ENCODE results near the gene SENP8.

SENP8 gene

DNA sequence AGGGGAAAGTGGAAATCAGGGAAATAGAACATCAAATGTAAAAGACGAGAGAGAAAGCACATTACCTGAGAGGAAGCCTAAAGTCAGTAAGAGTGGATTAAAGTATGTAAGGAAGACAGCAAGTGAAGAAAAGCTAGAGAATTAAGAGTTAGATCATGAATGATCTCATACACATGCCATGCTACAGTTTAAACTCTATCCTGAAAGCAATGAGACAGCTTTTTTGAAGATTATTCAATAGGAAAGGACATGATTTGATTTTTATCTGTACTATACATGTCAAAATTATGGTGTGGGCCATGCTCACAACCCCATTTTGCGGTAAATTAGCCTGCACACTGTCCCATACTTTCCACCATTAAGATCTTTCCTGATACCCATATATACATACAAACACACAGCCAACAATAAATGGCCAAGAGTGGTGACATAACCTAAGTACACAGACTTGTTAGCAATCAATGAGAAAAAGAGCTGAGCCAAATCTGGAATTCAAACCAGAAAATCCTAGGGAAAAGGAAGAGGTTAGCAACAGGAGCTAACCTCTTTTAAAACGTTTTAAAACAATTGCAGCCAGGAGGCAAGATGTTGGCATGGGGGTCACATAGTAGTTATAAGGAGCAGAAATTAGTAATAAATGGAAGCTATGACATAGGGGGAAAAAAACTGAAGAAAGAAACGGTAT is 4.7 kb upstream of the SENP8 start:
- DNase-seq: no peak

DNA sequence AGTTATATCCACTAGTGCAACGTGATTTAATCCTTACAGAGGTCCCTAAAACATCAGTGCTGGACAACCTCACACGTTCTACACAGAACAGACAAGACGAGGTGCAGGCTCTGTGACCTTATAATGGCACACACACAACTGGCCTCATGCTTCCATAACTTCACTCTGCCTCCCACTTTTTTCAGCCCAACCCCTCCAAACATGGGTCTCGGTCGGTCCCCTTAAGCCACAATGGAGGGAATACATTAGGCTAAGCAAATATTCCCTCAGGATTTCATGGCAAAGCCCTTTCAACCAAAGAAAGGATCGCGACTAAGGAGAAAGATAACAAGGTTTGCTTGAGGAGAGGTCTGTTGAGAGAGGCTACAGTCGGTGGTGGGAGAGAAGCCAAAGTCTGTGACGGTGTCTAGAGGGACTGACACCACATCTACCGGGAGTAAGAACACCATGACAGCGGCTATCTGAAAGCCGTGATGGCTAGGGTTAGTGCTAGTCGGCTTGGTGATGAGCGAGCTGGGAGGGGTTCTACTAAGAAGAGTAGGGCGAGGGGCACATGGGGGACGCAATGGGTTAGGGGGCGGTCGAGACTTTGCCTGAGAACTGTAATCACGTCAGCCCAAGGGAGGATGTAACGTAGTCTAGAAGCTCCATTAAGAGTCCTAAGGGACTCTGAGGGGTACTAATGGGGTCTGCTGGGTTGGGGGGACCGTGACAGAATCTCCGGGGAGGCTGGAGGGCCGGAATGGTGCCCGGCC is 1.3 kb upstream of the SENP8 start:
- no peak for DNase-seq

DNA sequence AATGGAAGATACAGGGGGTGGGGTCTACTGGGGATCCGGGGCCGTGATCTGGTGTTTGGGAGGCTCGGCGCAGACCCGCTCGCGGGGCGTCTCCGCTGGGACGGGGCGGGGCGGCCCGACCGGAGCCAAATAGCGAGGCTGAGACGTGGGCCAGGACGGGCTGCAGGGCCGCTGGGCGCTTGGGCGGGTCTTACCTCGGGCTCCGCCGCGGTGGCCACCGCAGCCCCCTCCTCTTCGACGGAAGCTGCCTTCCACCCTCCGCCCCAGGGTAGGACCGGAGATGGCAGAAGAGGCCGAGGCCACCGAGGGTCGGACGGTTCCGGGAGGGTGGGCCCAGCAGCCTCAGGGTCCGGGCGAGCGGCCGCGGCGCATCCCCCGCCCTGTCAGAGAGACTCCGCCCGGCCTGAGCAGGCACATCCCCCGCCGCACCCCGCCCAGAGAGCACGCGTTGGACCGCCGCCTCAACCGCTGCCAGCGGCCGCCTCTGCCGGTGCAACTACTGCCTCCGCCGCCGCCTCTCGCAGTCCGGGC is 652 bp upstream of the SENP8 start:
- no peak for DNase-seq

DNA sequence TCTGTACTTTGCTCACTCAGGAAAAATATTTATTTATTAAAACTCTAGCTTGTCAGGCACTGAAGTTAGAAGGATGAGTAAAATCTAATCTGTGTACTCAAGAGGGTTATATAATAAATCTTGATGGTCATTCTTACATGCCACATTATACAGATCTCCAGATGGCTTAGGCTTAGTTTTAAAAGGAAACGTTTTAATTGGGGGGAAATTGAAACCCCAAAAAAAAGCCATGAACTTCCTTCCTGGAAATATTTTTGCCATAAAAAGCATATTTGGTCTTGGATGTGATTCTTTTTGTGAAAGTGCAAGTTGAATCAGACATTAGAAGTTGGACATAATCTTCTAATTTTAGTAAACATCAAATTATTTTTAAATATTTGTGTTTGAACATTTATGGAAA is 6.0 kb downstream of the SENP8 start:
- no peak for DNase-seq

DNA sequence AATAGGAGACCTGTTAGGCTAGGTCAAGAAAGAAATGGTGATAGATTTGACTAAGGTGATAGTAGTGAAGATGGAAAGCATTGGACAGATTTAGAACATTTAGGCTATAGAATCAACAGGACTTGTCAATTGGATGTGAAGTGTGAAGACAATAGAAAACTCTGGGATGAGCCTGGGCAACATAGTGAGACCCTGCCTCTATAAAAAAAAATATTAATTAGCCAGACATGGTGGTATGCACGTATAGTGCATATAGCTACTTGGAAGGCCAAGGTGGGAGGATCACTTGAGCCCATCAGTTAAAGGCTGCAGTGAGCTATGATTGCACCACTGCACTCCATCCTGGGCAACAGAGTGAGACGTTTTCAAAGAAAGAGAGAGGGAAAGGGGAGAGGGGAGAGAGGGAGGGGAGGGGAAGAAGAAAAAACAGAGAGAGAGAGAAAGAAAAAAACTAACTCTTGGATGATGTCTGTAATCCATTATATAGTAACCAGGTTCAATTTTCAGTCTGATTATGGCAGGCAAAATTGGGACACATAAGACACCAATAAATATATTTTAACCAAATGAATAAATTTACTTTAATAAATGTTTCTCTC is 9.6 kb downstream of the SENP8 start:
- no peak for DNase-seq

DNA sequence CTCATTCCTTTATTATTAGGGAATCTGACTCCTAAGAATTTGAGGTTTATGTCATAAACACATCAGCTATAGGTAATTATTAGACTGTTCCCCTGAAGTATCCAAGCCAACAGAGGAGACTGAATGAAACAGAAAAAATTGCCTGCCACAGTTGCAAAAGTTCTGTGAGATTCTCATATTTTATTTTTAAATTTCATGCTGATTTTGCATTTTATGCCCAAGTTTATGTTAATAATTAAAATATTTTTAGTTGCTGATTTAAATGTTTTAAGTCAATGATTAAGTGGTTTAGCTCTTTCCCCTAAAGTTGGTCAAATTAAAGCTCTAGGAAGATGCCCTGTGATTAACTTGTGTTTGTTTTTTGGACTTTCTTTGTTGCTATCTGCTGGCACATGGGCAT is 10.2 kb downstream of the SENP8 start:
- DNase-seq: no peak

DNA sequence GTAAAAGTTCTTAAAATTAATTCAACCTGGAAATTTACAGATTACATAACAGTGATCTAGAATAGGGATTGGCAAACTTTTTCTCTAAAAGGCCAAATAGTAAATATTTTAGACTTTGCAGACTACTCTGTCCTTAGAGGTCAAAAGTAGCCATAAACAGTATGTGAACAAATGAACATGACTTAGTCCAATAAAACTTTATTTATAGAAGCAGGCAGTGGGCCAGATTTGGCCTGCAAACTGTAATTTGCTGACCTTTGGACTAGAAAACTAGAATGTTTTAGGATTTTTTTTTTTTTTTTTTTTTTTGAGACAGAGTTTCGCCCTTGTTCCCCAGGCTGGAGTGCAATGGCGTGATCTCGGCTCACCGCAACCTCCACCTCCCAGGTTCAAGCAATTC is 12.1 kb downstream of the SENP8 start:
- DNase-seq: no peak

DNA sequence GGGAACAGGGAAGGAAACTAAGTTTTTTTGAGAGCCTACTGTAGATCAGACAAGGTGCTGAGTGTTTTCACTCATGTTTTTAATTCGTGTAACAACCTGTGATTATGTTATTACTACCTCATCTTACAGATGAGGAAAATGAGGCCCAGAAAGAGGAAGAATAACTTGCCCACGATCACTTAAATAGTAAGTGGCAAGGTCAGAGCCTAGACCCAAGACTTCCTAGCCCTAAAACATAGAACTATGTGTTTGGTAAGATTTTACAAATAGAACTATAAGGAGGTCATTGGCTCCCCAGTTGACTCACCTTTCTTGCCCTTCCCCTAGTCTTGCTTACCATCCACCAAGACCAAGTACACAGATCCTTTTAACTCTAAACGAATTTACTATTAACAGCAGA is 13.7 kb downstream of the SENP8 start:
- no peak for DNase-seq

DNA sequence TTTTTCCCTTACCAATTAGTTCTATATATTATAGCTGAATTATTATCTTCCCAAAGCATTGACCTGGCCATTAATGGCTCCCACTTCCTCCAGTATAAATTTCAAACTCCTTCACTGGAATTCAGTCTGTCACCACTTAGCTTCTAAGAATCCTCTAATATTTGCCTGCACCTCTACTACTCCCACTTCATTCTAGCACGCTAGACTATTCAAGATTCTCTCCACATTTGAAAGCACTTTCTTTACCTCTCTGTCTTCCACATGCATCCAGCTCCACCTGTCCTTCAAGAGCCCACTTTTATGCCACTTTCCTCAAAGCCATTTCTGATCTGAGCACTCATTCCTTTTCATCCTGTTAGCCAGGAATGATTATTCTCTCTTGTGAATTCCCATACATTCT is 15.0 kb downstream of the SENP8 start:
- no peak for DNase-seq

DNA sequence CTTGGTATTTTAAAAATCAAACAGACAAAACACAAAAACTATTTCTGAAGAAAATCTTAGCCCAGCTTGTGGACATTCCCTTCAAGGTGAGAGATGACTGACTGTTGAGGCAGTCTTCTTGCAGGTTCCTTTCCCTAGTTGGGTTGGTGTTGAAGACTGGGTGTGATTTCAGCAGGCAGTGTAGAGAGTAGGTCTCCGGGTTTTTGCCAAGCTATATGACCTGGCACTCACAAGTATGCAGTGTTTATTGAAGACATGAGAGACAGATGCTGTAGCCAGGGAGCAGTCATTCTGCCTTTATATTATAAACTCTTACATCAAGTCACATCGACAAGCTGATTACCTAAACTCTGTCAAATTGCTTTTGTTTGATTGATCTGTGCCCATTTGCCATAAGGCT is 17.5 kb downstream of the SENP8 start:
- no peak for DNase-seq

DNA sequence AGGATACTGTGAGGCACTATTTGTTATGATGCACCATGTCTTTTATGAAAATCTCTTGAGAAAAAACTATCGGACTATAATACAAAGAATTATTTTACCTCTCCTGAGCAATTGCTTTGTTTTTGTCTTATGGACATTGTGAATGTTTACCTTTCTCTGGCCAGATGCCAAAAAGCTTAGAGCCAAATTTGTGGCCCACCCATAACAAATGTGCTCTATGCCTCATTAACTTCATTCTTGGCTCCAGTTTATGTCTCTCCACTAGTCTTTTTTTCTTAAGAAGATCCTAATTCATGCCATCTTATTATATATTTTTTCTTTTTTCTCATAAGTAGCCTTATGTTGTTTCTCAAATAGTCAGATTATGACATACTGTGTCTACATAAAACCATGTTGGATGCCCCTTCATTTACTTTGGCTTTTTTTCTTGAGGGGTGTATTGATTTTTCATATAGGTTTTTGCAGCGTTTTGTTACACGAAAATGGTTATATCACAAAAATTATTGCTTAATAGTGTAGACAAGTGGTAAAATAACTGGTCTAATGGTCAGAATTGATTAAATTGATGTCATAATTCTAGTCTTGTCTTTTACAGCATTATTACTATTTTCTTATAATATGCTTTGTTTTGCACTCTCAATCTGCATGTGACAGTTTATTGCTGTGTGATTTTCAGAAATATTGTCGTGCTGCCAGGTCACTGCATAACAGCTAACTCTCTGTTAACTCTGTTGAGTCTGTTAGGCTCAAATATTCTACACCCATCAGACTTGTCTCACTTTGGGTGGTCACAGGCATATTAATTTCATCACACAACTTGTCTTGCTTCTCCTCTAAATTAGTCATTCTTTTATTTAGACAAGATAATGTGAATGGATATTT is 18.2 kb downstream of the SENP8 start:
- no peak for DNase-seq

DNA sequence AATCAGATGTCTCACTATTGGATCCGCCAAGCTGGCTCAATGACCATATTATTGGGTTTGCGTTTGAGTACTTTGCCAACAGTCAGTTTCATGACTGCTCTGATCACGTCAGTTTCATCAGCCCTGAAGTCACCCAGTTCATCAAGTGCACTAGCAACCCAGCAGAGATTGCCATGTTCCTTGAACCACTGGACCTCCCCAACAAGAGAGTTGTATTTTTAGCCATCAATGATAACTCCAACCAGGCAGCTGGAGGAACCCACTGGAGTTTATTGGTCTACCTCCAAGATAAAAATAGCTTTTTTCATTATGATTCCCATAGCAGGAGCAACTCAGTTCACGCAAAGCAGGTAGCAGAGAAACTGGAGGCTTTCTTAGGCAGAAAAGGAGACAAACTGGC is 21.5 kb downstream of the SENP8 start:
- DNase-seq: no peak

DNA sequence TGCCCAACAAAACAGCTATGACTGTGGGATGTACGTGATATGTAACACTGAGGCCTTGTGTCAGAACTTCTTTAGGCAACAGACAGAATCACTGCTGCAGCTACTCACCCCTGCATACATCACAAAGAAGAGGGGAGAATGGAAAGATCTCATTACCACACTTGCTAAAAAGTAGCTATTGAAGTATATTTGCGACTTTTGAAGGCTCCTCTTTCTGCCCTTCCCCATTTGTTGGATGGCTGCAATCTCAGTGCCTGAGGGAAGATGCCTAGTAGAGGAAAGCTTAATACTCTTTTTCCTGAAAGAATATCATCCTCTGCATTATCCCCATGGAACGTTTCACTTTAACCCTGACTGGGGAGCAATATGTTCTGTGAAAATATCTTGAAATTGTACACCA is 21.9 kb downstream of the SENP8 start:
- no peak for DNase-seq

DNA sequence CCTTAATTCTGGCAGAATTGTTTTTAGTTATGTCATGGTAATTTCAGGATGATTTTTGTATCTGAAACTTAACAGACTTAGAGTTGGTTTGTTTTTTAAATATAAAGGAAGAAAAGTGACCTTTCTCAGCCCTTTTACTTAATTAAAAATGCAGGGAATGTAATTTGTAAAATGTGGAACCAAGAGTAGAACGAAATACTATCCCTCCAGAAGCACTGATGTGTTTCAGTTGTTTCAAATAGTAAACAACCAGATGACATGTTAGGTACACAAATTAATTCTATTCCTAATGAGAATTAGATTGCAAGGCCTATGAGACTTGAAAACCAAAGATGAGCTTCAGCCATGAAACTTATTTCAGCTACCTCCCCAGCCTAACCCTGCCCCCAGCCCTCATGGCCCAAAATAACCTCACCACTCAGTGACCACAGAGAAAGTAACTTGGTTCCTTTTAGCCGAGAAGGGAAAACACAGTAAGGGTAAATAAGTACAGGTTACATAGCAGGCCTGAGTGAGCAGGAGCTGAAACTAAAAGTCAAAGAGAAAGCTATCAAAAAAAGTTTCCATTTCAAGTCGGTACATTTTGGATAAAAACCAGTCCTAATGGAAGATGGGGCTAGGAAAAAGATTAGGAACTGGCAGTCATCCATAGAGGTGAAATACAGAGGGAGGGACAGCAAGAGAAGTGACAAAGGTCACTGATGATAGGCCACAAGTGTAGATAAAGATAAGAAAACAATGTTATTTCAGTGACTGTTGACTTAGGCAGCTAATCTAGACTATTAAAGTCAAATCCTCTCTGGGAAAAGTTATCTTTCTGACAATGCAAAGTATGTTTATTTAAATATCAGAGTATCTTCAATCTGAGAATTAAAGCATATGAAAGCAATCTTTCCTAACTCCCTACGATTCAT is 23.2 kb downstream of the SENP8 start:
- DNase-seq: no peak

DNA sequence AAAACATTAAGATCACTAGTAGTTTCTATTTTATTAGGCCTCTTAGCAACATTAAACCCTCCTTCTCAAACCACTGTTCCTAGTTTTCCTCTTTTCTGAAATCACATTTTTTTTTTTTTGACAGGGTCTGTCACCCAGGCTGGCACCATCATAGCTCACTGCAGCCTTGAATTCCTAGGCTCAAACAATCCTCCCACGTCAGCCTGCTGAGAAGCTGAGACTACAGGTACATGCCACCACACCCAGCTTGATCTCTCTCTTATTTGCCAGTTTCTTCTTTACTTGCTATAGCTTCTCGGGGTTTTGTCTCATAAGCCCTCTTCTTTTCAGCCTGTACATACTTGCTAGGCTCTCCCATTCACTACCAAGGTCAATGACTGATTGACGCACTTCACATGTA is 28.0 kb downstream of the SENP8 start:
- no peak for DNase-seq

DNA sequence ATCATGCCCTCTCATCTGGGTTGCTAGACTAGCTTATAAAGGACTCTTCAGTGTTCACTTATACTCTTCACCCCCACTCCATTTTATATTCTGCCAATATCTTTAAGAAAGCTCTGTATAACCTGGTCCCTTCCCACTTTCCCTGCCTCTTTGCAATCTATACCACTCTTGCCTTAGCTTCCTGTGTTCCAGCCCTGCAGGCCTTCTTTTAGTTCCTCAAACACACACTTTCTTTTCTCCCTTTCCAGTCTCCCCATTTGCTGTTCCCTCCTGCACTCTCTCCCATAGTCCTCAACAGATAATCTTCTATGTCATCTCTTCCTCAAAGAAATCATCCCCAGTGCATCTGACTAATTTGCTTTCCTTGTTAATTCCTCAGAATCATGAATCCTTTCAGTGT is 28.7 kb downstream of the SENP8 start:
- no peak for DNase-seq

DNA sequence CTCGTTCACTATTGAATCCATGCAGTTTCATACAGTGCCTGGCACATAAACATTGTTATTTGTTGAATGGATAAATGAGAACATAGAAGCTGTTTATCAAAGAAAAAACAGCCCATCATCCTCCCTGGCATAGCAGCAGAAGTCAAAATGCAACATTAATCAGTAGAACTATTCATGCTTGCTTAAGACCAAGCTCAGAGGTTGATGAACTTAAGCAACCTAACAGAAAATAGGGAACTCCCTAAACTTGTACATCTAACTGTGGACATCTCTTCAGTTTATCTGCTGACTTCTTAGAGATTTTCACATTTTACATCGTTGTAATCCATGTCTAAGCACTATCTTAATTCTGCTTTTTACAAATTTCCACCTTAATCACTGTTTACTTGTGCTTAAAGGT is 29.2 kb downstream of the SENP8 start:
- DNase-seq: no peak

DNA sequence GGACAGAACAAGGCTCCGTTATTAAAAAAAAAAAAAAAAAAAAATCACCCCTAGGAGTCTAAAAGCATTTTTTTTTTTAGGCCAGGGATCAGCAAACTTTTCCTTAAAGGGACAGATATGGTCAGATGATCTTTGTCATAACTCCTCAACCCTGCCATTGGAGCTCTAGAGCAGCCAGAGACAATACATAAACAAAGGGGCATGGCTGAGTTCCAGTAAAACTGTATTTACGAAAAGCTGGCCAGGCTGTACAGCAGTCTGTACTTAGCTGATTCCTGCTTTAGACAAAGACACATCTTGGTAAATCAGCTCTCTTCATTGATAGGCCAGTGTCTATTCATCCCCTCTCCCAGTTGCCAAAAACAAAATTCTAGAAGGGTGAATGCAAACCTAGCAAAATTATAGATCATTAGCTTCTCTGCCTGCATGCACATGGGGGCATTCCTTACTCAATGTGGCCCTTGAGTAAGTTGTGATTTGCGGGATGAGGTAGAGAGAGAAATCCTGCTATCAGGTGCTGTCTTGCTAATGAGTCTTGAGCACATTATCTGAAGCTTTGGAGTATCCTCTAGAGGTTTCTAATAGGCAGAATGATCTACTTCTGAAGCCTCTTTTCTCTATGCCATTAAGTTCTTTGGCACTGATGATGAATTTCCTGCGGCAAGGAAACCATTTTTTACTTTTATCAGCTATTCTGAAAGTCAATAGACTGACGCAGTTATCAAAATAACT is 35.2 kb downstream of the SENP8 start:
- DNase-seq: no peak

DNA sequence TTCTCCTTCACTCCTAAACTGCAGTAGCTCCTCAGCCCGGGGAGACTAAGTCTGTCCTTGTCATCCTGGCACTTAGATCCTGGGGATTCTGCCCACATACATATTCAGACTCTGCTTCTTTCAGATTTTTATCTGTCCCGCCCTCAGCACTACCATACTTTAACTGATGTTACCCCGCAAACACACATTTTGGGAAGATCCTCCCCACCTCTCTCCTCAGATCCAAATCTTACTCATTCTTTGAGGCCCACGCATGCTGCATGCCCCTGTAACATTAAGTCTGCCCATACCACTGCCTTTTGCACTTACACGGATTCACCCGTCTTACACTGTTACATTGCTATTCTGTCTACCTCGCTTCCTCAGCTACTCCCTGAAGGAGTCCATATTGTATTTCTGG is 36.1 kb downstream of the SENP8 start:
- no peak for DNase-seq

DNA sequence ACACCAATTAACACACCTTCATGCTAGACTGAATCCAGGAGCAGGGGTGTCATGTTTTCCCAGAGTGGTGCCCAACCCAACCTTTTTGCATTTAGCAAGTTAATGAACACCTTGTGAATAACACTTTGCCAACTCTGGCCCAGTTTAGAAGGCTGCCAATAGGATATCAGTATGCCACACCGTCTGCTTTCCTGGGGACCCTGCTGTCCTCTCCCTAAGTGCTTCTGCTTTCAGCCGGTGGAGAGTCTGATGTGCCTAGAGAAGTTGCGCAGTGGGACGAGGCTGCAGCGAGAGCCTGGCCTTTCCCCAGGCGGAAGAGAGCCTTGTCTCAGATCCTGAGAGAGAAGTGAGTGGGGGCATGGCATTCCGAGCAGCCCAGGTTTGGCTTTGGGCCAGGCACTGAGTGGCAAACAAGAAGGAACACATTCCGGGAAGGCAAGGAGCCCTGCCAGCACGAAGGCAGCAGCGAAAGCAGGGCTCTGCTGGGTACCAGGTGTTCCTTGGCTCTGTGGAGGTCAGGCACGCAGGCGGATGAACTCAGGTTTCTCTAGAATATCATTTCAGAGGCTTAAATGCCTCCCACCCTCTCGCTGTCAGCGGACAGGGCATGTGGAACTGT is 36.9 kb downstream of the SENP8 start:
- DNase-seq: no peak

Measured in SIG-M5 (cell line).